SK-N-SH (cell line): ENCODE results near the gene WNT1. TPM values are rescaled to one million over a fixed set of nuclear protein-coding genes. Genes with fewer than 3 reads are reported as not detected.

Source experiments
- CTCF ChIA-PET: fragments of 300-600, 350-600 bp; formaldehyde crosslinking; extraction: SDS; loops from one replicate; lab custom pipeline; 2021; lab: Yijun Ruan, JAX
- POLR2A ChIA-PET: fragments of 350-600 bp; sonication (Branson Sonifier 250); formaldehyde crosslinking; extraction: SDS; loops from one replicate; lab custom pipeline; 2020; ENCODE audit warnings: antibody characterized with exemption, inconsistent platforms; lab: Yijun Ruan, JAX
- DNase-seq: peaks from one replicate; pipeline ENCODE4 v3.0.0; 2012
- H2AFZ ChIP-seq: fragments of 200-600 bp; sonication (generic); 2 replicates; pipeline ENCODE4 v1.8.1; 2016; ENCODE audit warnings: antibody characterized with exemption, mild to moderate bottlenecking, low read depth
- H3F3A ChIP-seq: fragments of 200-600 bp; sonication (generic); replicated peaks from 2 replicates; pipeline ENCODE3; 2016; ENCODE audit warnings: antibody characterized with exemption, mild to moderate bottlenecking; ENCODE audit not compliant: insufficient read depth
- H3K27ac ChIP-seq, 2 experiments: fragments of 200-500 bp in 1 of 2; fragments of 200-600 bp in 1 of 2; sonication (Bioruptor generic) in 1 of 2; sonication (generic), shearing (Covaris generic) in 1 of 2; 2 replicates each; pipeline versions ENCODE4 v1.5.1 to v1.6.1; 2014 to 2016; ENCODE audit warnings: low read depth in 2 of 2, inconsistent platforms in 1 of 2, low read length in 1 of 2, mild to moderate bottlenecking in 1 of 2, mixed read lengths in 1 of 2
- H3K27me3 ChIP-seq: fragments of 200-600 bp; sonication (generic), shearing (Covaris generic); 2 replicates; pipeline ENCODE4 v1.6.1; 2016; ENCODE audit warnings: mixed run types; ENCODE audit not compliant: insufficient read depth
- H3K36me3 ChIP-seq, 2 experiments: fragments of 200-500 bp in 1 of 2; fragments of 200-600 bp in 1 of 2; sonication (Bioruptor generic) in 1 of 2; sonication (generic) in 1 of 2; replicated peaks in 1 of 2; 2 replicates each; pipeline versions ENCODE3 to v1.5.1; 2014 to 2016; ENCODE audit warnings: low read length in 1 of 2, mild to moderate bottlenecking in 1 of 2; ENCODE audit not compliant: insufficient read depth in 2 of 2, control insufficient read depth in 1 of 2
- H3K4me1 ChIP-seq, 2 experiments: fragments of 200-500 bp in 1 of 2; fragments of 200-600 bp in 1 of 2; sonication (Bioruptor generic) in 1 of 2; sonication (generic), shearing (Covaris generic) in 1 of 2; 2 replicates each; pipeline versions ENCODE4 v1.5.1 to v1.6.1; 2014 to 2016; ENCODE audit warnings: low read depth in 1 of 2, low read length in 1 of 2, mixed run types in 1 of 2; ENCODE audit not compliant: insufficient read depth in 2 of 2, control insufficient read depth in 1 of 2
- H3K4me2 ChIP-seq: fragments of 200-600 bp; sonication (generic), shearing (Covaris generic); 2 replicates; pipeline ENCODE4 v1.6.1; 2017; ENCODE audit warnings: mixed run types
- H3K4me3 ChIP-seq, 2 experiments: fragments of 200-500 bp in 1 of 2; fragments of 200-600 bp in 1 of 2; sonication (Bioruptor generic) in 1 of 2; sonication (generic), shearing (Covaris generic) in 1 of 2; 2 replicates each; pipeline versions ENCODE4 v1.5.1 to v1.8.1; 2014 to 2016; ENCODE audit warnings: low read depth in 2 of 2, inconsistent platforms in 1 of 2, low read length in 1 of 2, mild to moderate bottlenecking in 1 of 2, mixed read lengths in 1 of 2, moderate library complexity in 1 of 2
- H3K79me2 ChIP-seq: fragments of 200-600 bp; sonication (generic); 2 replicates; pipeline ENCODE4 v1.8.1; 2017; ENCODE audit warnings: mild to moderate bottlenecking; ENCODE audit not compliant: insufficient read depth
- H3K9ac ChIP-seq: fragments of 200-600 bp; sonication (generic); 2 replicates; pipeline ENCODE4 v1.6.1; 2017; ENCODE audit warnings: mixed run types
- H3K9me2 ChIP-seq: fragments of 200-600 bp; sonication (generic); 2 replicates; pipeline ENCODE4 v1.6.1; 2017; ENCODE audit warnings: mixed run types
- H3K9me3 ChIP-seq: fragments of 200-600 bp; sonication (generic); 2 replicates; pipeline ENCODE4 v1.6.1; 2017; ENCODE audit warnings: mixed run types, mild to moderate bottlenecking, moderate library complexity
- H4K20me1 ChIP-seq: fragments of 200-600 bp; sonication (generic); 2 replicates; pipeline ENCODE4 v1.6.1; 2017; ENCODE audit warnings: mild to moderate bottlenecking, mixed run types; ENCODE audit not compliant: insufficient read depth
- CHD2 ChIP-seq: fragments of 150-350 bp; IDR thresholded peaks from 2 replicates; pipeline ENCODE4 v1.6.1; 2018; ENCODE audit warnings: low read length; ENCODE audit not compliant: partially characterized antibody
- CTCF ChIP-seq: fragments of 200-600 bp; sonication (generic); IDR thresholded peaks from 2 replicates; pipeline ENCODE4 v1.6.1; 2017; ENCODE audit warnings: antibody characterized with exemption, mild to moderate bottlenecking, moderate library complexity
- ELF1 ChIP-seq: IDR thresholded peaks from 2 replicates; pipeline ENCODE4 v1.4.0; 2012
- GATA2 ChIP-seq: sonication (generic); formaldehyde crosslinking; IDR thresholded peaks from 2 replicates; pipeline ENCODE4 v1.5.0; 2020; ENCODE audit warnings: mild to moderate bottlenecking, missing genetic modification reagents
- MAX ChIP-seq: IDR thresholded peaks from 2 replicates; pipeline ENCODE4 v1.4.0; 2012; ENCODE audit warnings: low read depth
- MEF2A ChIP-seq: IDR thresholded peaks from 2 replicates; pipeline ENCODE4 v1.4.0; 2012; ENCODE audit warnings: low read depth, borderline replicate concordance
- MXI1 ChIP-seq: IDR thresholded peaks from 2 replicates; pipeline ENCODE4 v1.6.1; 2012; ENCODE audit warnings: mild to moderate bottlenecking, low read depth, low read length, improper control_type of control experiment
- NFIC ChIP-seq: IDR thresholded peaks from 2 replicates; pipeline ENCODE4 v1.4.0; 2012; ENCODE audit warnings: borderline replicate concordance
- PBX3 ChIP-seq: IDR thresholded peaks from 2 replicates; pipeline ENCODE4; 2012
- POLR2AphosphoS5 ChIP-seq: IDR thresholded peaks from 2 replicates; pipeline ENCODE4 v1.6.1; 2012; ENCODE audit warnings: low read depth, low read length
- RAD21 ChIP-seq: IDR thresholded peaks from 2 replicates; pipeline ENCODE4 v1.6.1; 2012; ENCODE audit warnings: mild to moderate bottlenecking, low read length
- RCOR1 ChIP-seq: fragments of 150-350 bp; IDR thresholded peaks from 2 replicates; pipeline ENCODE4 v1.6.1; 2017; ENCODE audit warnings: antibody characterized with exemption, low read length
- RFX5 ChIP-seq: IDR thresholded peaks from 2 replicates; pipeline ENCODE4 v1.6.1; 2012; ENCODE audit warnings: mild to moderate bottlenecking, improper control_type of control experiment, low read length
- SIN3A ChIP-seq: IDR thresholded peaks from 2 replicates; pipeline ENCODE4 v1.6.1; 2012; ENCODE audit warnings: low read depth, mild to moderate bottlenecking, low read length, moderate library complexity, borderline replicate concordance
- SMC3 ChIP-seq: IDR thresholded peaks from 2 replicates; pipeline ENCODE4 v1.6.1; 2012; ENCODE audit warnings: low read depth, low read length, improper control_type of control experiment
- TCF12 ChIP-seq: IDR thresholded peaks from 2 replicates; pipeline ENCODE4 v1.4.0; 2012
- USF2 ChIP-seq: fragments of 150-350 bp; IDR thresholded peaks from 2 replicates; pipeline ENCODE4 v1.6.1; 2017; ENCODE audit warnings: antibody characterized with exemption, low read length, low read depth, borderline replicate concordance
- YY1 ChIP-seq: IDR thresholded peaks from 2 replicates; pipeline ENCODE4 v1.4.0; 2012; ENCODE audit warnings: low read depth, mild to moderate bottlenecking
- WGBS: methylation state at CpG from one replicate; pipeline ENCODE4 v1.1.6; 2017; ENCODE audit warnings: low lambda C conversion rate; 5-methylcytosine and 5-hydroxymethylcytosine counted together
- polyA plus RNA-seq, 3 experiments: library from polyadenylated mRNA; depleted of rRNA; stranded (reverse); fragments of >200 nt; gene quantifications; 2 replicates each; pipeline ENCODE4 v1.2.3, GENCODE V29; 2012

Gene WNT1
- polyA plus RNA-seq, 1 of the 3 experiments (the other 2 are of a cell fraction), result not detected

- WGBS, result 93% methylated on average over 1 of the region's 1 CpG
- Histone ChIP-seq H3K4me2 (no peak overlapping the region), H4K20me1 (no peaks in the 10 kb centered on the region; the same call in 1 of the 2 replicates), H3K27ac (no peak overlapping the region), H3K79me2 (no peaks in the 10 kb centered on the region), H3K4me1 (no peaks in the 10 kb centered on the region), H3K9me3 (no peaks in the 10 kb centered on the region), H2AFZ (no peak overlapping the region), H3K9ac (no peak overlapping the region), H3K4me3 (no peak overlapping the region), H3K27me3 (no peaks in the 10 kb centered on the region), H3F3A (no peaks in the 10 kb centered on the region), H3K9me2 (no peaks in the 10 kb centered on the region), H3K36me3 (peaks cover 25 to 55% of the 10 kb centered on the region in 2 experiments)
- ChIA-PET POLR2A (no interaction called here), CTCF (interaction anchor here (0.9 to 11.3 kb wide), 5 partner anchors 9 to 32 kb away, joined by 3 to 136 read pairs (median 3); partner anchors contain the start of genes DDN and PRKAG1)
- no peak for DNase-seq
- TF ChIP-seq POLR2AphosphoS5 (no peak), RCOR1 (no peak), YY1 (no peak), MAX (no peak), GATA2 (CRISPR knock-in tag) (no peak), PBX3 (no peak), MXI1 (no peak), RAD21 (no peak), MEF2A (no peak), TCF12 (no peak), ELF1 (no peak), NFIC (no peak)
Observed at GRCh38 chr12:49008943-49009342, 30.8 kb downstream of the WNT1 start.

GRCh38 chr12:49010092-49010668, 32.1 kb downstream of the WNT1 start:
- TF ChIP-seq GATA2 (CRISPR knock-in tag) (no peak), TCF12 (no peak), CHD2 (no peak), SIN3A (no peak), SMC3 (no peak), RAD21 (no peak), USF2 (no peak), CTCF (no peak), RFX5 (no peak)
- CTCF ChIA-PET, result interaction anchor here (11.3 kb wide), 1 partner anchor 11 kb away, joined by 136 read pairs; the partner anchor contains the start of gene DDN
- no peaks in the 10 kb centered on the region for H3K9me3 ChIP-seq

More at GRCh38 chr12:49010092-49010668, 32.1 kb downstream of the WNT1 start:
- WGBS, result 83% methylated on average over 3 of the region's 3 CpGs
- H3K9me2 ChIP-seq, result no peaks in the 10 kb centered on the region
- peaks cover 8% of the 10 kb centered on the region for H3K79me2 ChIP-seq
- H3K36me3 ChIP-seq, result peaks cover 20 to 47% of the 10 kb centered on the region in 2 experiments
- no peak for DNase-seq
- H4K20me1 ChIP-seq, result no peaks in the 10 kb centered on the region; the same call in none of the 2 replicates
- H3K4me2 ChIP-seq, result no peak overlapping the region
- H3K4me3 ChIP-seq, result no peak overlapping the region
- H3F3A ChIP-seq, result no peaks in the 10 kb centered on the region
- no peaks in the 10 kb centered on the region for H3K27me3 ChIP-seq
- no peak overlapping the region for H3K27ac ChIP-seq
- POLR2A ChIA-PET, result no interaction called here
- no peak overlapping the region for H3K9ac ChIP-seq
- no peaks in the 10 kb centered on the region for H3K4me1 ChIP-seq
- no peak overlapping the region for H2AFZ ChIP-seq
